SK-N-SH treated with all-trans-retinoic acid at 6 μM for 48 hours (cell line): Measurements from ENCODE around the gene TSHZ1.

Experiments
- ATAC-seq: fragments of 200-7000 bp; cut with Tn5 transposase; 3 replicates; pipeline ENCODE4 v1.9.1; 2020; ENCODE audit warnings: mild to moderate bottlenecking, moderate library complexity
- BACH2 ChIP-seq: fragments of 250-450 bp; sonication (Bioruptor Pico); IDR thresholded peaks from 2 replicates; pipeline ENCODE4 v1.9.0; 2021; ENCODE audit warnings: mild to moderate bottlenecking, borderline replicate concordance
- CSDC2 ChIP-seq: fragments of 250-450 bp; sonication (Bioruptor Pico); IDR thresholded peaks from 2 replicates; pipeline ENCODE4 v1.5.0; 2020; ENCODE audit warnings: mild to moderate bottlenecking, moderate library complexity
- CSRNP3 ChIP-seq: fragments of 250-450 bp; sonication (Bioruptor Pico); IDR thresholded peaks from 2 replicates; pipeline ENCODE4 v1.5.1; 2021; ENCODE audit warnings: mild to moderate bottlenecking, moderate library complexity
- ESRRG ChIP-seq: fragments of 250-450 bp; sonication (Bioruptor Pico); IDR thresholded peaks from 2 replicates; pipeline ENCODE4 v1.6.1; 2021; ENCODE audit warnings: mild to moderate bottlenecking
- ISL1 ChIP-seq: fragments of 250-450 bp; sonication (Bioruptor Pico); IDR thresholded peaks from 2 replicates; pipeline ENCODE4 v2.1.2; 2022; ENCODE audit warnings: mild to moderate bottlenecking, moderate library complexity
- OSR1 ChIP-seq: fragments of 250-450 bp; sonication (Bioruptor Pico); IDR thresholded peaks from 2 replicates; pipeline ENCODE4 v1.8.0; 2022; ENCODE audit warnings: moderate library complexity, mild to moderate bottlenecking, inconsistent platforms
- PATZ1 ChIP-seq: fragments of 250-450 bp; sonication (Bioruptor Pico); IDR thresholded peaks from 2 replicates; pipeline ENCODE4 v1.8.0; 2020; ENCODE audit warnings: mild to moderate bottlenecking, moderate library complexity, borderline replicate concordance
- RARB ChIP-seq: fragments of 250-450 bp; sonication (Bioruptor Pico); IDR thresholded peaks from 2 replicates; pipeline ENCODE4 v1.8.0; 2021; ENCODE audit warnings: mild to moderate bottlenecking, moderate library complexity
- SNAI2 ChIP-seq: fragments of 250-450 bp; sonication (Bioruptor Pico); IDR thresholded peaks from 2 replicates; pipeline ENCODE4 v1.5.0; 2020; ENCODE audit warnings: mild to moderate bottlenecking, moderate library complexity
- TCF4 ChIP-seq: fragments of 250-450 bp; sonication (Bioruptor Pico); IDR thresholded peaks from 2 replicates; pipeline ENCODE4 v1.8.0; 2021; ENCODE audit warnings: mild to moderate bottlenecking, moderate library complexity, borderline replicate concordance
- TOX ChIP-seq: fragments of 250-450 bp; sonication (Bioruptor Pico); IDR thresholded peaks from 2 replicates; pipeline ENCODE4 v1.8.0; 2021; ENCODE audit warnings: mild to moderate bottlenecking, moderate library complexity, borderline replicate concordance
- ZFP30 ChIP-seq: fragments of 450-650 bp; formaldehyde crosslinking; IDR thresholded peaks from 2 replicates; pipeline ENCODE4 v1.5.0; 2022; ENCODE audit warnings: mild to moderate bottlenecking, moderate library complexity
- ZNF565 ChIP-seq: fragments of 450-650 bp; formaldehyde crosslinking; conservative IDR thresholded peaks from 2 replicates; pipeline ENCODE4 v1.5.0; 2020; ENCODE audit warnings: low read depth, mild to moderate bottlenecking, moderate library complexity
- ZNF70 ChIP-seq: fragments of 450-650 bp; formaldehyde crosslinking; IDR thresholded peaks from 2 replicates; pipeline ENCODE4 v1.5.0; 2020; ENCODE audit warnings: mild to moderate bottlenecking, moderate library complexity
- ZNF8 ChIP-seq: fragments of 450-650 bp; formaldehyde crosslinking; IDR thresholded peaks from 2 replicates; pipeline ENCODE4 v1.5.0; 2020; ENCODE audit warnings: mild to moderate bottlenecking, moderate library complexity
- TF ChIP-seq, protein P1 (sequence below): fragments of 250-450 bp; sonication (Bioruptor Pico); IDR thresholded peaks from 2 replicates; pipeline ENCODE4 v1.5.0; 2020; ENCODE audit warnings: mild to moderate bottlenecking, moderate library complexity
- TF ChIP-seq, protein P2 (sequence below): fragments of 250-450 bp; sonication (Bioruptor Pico); IDR thresholded peaks from 2 replicates; pipeline ENCODE4 v1.5.1; 2020; ENCODE audit warnings: low read depth, mild to moderate bottlenecking, moderate library complexity
- TF ChIP-seq, protein P3 (sequence below): fragments of 250-450 bp; sonication (Bioruptor Pico); IDR thresholded peaks from 2 replicates; pipeline ENCODE4 v1.8.0; 2021; ENCODE audit warnings: low read depth, mild to moderate bottlenecking, moderate library complexity, borderline replicate concordance

TSHZ1 gene

GRCh38 chr18:75163736-75164135 is 46.9 kb upstream of the TSHZ1 start (continued):
- no peak for TF ChIP-seq CSRNP3 (CRISPR knock-in tag)
- TF ChIP-seq SNAI2 = no peak
- no peak for TF ChIP-seq ZNF565 (CRISPR knock-in tag)
- no peak for TF ChIP-seq ISL1 (CRISPR knock-in tag)
- TF ChIP-seq TOX (CRISPR knock-in tag) = no peak
- TF ChIP-seq, protein P1, sequence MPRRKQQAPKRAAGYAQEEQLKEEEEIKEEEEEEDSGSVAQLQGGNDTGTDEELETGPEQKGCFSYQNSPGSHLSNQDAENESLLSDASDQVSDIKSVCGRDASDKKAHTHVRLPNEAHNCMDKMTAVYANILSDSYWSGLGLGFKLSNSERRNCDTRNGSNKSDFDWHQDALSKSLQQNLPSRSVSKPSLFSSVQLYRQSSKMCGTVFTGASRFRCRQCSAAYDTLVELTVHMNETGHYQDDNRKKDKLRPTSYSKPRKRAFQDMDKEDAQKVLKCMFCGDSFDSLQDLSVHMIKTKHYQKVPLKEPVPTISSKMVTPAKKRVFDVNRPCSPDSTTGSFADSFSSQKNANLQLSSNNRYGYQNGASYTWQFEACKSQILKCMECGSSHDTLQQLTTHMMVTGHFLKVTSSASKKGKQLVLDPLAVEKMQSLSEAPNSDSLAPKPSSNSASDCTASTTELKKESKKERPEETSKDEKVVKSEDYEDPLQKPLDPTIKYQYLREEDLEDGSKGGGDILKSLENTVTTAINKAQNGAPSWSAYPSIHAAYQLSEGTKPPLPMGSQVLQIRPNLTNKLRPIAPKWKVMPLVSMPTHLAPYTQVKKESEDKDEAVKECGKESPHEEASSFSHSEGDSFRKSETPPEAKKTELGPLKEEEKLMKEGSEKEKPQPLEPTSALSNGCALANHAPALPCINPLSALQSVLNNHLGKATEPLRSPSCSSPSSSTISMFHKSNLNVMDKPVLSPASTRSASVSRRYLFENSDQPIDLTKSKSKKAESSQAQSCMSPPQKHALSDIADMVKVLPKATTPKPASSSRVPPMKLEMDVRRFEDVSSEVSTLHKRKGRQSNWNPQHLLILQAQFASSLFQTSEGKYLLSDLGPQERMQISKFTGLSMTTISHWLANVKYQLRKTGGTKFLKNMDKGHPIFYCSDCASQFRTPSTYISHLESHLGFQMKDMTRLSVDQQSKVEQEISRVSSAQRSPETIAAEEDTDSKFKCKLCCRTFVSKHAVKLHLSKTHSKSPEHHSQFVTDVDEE (CRISPR knock-in tag) = no peak

- ATAC-seq = no peak
- no peak for TF ChIP-seq RARB (CRISPR knock-in tag)
These were observed 46.1 kb upstream of the TSHZ1 start for GRCh38 chr18:75164479-75164878.

GRCh38 chr18:75165926-75166325 is 44.7 kb upstream of the TSHZ1 start:
- TF ChIP-seq ZNF565 (CRISPR knock-in tag) (no peak), CSRNP3 (CRISPR knock-in tag) (no peak), ZNF8 (CRISPR knock-in tag) (no peak), BACH2 (CRISPR knock-in tag) (no peak), ZNF70 (CRISPR knock-in tag) (no peak)
- no peak for ATAC-seq

- no peak for ATAC-seq
These were observed 43.5 kb upstream of the TSHZ1 start for GRCh38 chr18:75167137-75167536.

More at GRCh38 chr18:75167137-75167536, 43.5 kb upstream of the TSHZ1 start:
- TF ChIP-seq TCF4 (no peak), ESRRG (CRISPR knock-in tag) (no peak), RARB (CRISPR knock-in tag) (no peak), BACH2 (CRISPR knock-in tag) (no peak), CSRNP3 (CRISPR knock-in tag) (no peak), PATZ1 (CRISPR knock-in tag) (no peak), CSDC2 (CRISPR knock-in tag) (no peak), SNAI2 (no peak), TOX (CRISPR knock-in tag) (no peak), OSR1 (CRISPR knock-in tag) (no peak), ZNF70 (CRISPR knock-in tag) (no peak), ZFP30 (no peak)
- TF ChIP-seq, protein P2, sequence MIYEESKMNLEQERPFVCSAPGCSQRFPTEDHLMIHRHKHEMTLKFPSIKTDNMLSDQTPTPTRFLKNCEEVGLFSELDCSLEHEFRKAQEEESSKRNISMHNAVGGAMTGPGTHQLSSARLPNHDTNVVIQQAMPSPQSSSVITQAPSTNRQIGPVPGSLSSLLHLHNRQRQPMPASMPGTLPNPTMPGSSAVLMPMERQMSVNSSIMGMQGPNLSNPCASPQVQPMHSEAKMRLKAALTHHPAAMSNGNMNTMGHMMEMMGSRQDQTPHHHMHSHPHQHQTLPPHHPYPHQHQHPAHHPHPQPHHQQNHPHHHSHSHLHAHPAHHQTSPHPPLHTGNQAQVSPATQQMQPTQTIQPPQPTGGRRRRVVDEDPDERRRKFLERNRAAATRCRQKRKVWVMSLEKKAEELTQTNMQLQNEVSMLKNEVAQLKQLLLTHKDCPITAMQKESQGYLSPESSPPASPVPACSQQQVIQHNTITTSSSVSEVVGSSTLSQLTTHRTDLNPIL (CRISPR knock-in tag) = no peak
- TF ChIP-seq, protein P3, sequence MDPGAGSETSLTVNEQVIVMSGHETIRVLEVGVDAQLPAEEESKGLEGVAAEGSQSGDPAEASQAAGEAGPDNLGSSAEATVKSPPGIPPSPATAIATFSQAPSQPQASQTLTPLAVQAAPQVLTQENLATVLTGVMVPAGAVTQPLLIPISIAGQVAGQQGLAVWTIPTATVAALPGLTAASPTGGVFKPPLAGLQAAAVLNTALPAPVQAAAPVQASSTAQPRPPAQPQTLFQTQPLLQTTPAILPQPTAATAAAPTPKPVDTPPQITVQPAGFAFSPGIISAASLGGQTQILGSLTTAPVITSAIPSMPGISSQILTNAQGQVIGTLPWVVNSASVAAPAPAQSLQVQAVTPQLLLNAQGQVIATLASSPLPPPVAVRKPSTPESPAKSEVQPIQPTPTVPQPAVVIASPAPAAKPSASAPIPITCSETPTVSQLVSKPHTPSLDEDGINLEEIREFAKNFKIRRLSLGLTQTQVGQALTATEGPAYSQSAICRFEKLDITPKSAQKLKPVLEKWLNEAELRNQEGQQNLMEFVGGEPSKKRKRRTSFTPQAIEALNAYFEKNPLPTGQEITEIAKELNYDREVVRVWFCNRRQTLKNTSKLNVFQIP (CRISPR knock-in tag) = no peak
- TF ChIP-seq, protein P1 (CRISPR knock-in tag) = no peak
